GM21360 (cell line): ENCODE data around the gene ABCA8.
"Not testable (repeated sequence)": the region's sequence is repeated elsewhere in the genome, so short reads cannot be mapped to it uniquely, and the experiment has no call there.

Source experiments
- ATAC-seq: cut with Tn5 transposase; IDR thresholded peaks from one replicate; pipeline ENCODE4 v1.9.1; 2021; ENCODE audit warnings: mild to moderate bottlenecking, moderate library complexity; ENCODE audit not compliant: unreplicated experiment

The ABCA8 gene

GRCh38 chr17:68830313-68830712, 124.9 kb downstream of the ABCA8 start:
- no peak for ATAC-seq

GRCh38 chr17:68829211-68829610, 126.0 kb downstream of the ABCA8 start:
- ATAC-seq: no peak

GRCh38 chr17:68824707-68825106, 130.5 kb downstream of the ABCA8 start:
- ATAC-seq: no peak

GRCh38 chr17:68824185-68824584, 131.0 kb downstream of the ABCA8 start:
- not testable (repeated sequence) for ATAC-seq

GRCh38 chr17:68822719-68823289, 132.4 kb downstream of the ABCA8 start:
- ATAC-seq: no peak

GRCh38 chr17:68821860-68822696, 133.1 kb downstream of the ABCA8 start:
- ATAC-seq: no peak

GRCh38 chr17:68820825-68821481, 134.2 kb downstream of the ABCA8 start:
- ATAC-seq: no peak

GRCh38 chr17:68820476-68820824, 134.7 kb downstream of the ABCA8 start:
- no peak for ATAC-seq

- no peak for ATAC-seq
Measured at GRCh38 chr17:68819465-68819864, 135.7 kb downstream of the ABCA8 start.
